ENCODE data around the gene BAG5. TPM values are rescaled to one million over a fixed set of nuclear protein-coding genes. Genes with fewer than 3 reads are reported as not detected.
"Not testable (repeated sequence)": the region's sequence is repeated elsewhere in the genome, so short reads cannot be mapped to it uniquely, and the experiment has no call there.

Gene BAG5
- total RNA-seq, 1 donor from 2014 or later, result 30.3 TPM

DNA sequence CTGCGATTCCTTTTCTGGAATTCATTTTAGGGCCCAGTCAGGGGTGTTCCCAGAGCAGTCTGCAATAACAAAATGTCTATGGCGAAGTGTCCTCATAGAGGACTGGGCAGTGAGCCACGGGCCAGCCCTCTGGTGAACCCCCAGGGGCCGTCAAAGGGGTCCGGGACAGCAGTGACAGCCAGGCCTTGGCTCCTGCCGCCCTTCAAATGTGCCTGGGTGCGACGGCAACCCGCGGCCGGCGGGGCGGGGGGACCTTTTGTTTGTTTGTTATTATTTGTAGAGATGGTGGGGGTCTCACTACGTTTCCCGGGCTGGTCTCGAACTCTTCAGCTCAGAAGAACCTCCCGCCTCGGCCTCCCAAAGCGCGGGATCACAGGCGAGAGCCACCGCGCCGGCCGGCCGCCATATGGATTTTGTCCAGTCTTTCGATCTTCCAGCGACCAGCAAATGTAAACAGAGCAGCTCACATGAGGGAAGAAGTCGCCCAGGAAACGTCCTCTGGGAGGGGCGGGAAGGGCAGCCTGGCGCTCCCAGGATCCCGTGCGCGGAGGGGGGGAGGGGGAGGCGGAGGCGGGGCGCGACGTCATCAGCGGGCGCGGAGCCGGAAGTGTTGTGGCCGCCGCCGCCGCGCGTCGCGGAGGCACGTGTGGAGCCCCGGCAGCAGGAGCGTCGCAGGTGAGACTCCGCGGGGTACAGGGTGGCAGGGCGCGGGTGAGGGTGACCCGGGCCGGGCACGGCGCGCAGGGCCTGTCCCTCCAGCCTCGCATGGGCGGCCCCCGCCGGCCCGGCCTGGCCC lies 33.7 kb downstream of the BAG5 start, which contains the start of gene TRMT61A:
Gene TRMT61A (plus strand): TSS at position 610 of the 796 bp plus-strand sequence. CDS start 783 bp downstream, outside the sequence.
- DNase-seq (ENCODE audit: low spot score) (peak; percentile 93), ATAC-seq (peak; percentile 93)
- intact Hi-C loops (cut with DNase I), result no loop called here

DNA sequence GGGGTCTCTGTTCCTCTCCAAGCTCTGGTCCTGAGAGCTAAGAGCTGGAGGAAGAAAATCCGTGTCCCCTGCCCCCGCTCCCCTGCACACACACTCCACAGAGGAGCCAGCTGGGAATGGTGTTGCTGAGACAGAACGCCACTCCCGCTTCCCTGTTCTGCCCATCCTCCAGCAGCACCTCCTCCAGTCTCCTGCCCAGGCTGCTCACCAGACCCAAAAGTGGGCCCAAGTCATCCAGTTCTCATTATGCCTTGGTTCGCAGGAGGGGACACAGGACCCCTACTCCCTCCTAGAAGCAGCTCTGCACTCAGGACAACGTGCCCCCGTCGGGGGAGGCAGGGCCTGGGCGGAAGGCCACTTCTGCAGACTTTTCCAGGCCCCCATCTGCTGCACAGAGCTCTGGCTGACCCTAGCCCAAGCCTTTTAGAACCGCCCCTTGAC lies 34.3 kb downstream of the BAG5 start:
- DNase-seq (ENCODE audit: low spot score) (peak; percentile 64), ATAC-seq (peak; percentile 61)
- intact Hi-C loops (cut with DNase I), result no loop called here

DNA sequence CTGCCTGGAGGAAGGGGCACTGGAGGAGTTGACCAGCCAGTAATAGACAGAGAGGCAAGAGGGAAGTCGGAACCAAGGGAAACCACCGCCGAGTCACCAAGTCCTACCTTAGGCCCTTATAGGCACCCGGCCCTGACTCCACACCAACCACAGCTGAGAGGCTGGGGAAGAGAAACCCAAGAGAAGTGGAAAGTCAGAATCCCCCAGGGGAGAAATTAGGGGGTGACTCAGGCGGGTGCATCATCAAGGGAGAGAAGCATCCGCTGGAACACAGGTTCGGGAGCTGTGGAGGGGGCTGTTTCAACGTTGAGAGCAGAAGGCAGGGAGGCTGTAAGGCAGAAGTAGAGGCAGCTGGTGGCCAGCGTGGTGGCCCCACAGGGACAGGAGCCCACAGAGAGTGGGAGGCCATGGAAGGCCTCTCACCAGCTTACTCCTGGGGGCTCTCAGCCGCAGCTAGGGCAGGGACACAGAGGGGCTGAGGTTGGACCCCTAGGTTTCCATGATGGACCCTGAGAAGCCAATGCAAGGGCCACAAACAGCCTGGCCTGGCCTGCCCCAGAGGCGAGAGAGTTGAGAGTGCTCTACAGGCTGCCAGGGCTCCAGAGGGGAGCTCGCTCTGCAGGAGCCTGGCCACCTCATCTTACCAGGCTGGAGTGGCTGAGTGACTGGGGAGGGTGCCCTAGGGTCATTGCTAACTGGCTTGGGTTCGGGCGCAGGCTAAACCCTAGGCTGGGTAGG lies 34.9 kb downstream of the BAG5 start:
- intact Hi-C loops (cut with DNase I), result no loop called here
- no peak for DNase-seq (ENCODE audit: low spot score)
- ATAC-seq, result peak; percentile 1

DNA sequence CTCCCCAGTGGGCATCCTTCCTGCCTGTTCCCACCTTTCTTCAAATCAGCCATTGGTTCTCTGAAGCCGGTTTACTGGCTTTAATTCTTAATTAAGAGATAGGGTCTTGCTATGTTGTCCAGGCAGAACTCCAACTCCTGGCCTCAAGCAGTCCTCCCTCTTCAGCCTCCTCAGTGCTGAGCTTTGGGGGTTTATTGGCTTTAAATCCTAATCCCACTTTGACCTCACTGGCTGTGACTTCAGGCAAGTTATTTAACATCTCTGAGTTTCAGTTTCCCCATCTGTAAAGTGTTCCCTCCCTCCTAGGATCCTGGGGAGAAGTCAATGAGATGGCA lies 35.6 kb downstream of the BAG5 start:
- no peak for DNase-seq (ENCODE audit: low spot score)
- no peak for ATAC-seq
- intact Hi-C loops (cut with DNase I), result no loop called here

DNA sequence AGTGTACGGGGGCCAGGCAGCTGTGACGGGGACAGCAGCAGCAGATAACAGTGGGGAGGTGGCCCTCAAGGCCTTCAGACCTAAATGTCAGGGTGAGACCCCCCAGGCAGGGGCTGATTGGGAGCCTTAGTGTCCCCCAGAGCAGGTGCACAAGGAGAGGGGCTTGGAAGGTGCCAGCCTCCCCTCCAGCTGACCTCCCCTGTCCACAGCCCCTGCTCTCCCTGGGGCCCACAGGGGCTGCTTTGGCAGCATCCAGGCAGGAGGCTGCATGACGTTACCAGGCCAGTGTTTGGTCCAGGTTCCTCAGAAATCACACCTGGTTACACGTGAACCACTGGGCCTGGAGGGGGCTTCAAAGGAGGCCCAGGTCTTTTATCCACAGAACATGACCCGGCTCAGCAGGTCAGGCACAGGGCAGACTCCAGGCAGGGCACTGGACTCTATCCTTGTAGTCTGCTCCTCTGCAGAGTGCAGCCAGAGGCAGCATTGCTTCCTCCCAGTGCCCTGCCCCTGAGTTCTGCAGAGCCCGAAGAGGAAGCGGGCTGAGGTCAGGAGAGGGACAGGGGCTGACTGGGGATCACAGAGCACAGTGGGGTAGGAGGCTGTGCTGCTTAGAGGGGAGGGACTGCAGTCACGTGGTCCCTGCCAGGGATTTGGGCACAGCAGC lies 36.1 kb downstream of the BAG5 start:
- DNase-seq (ENCODE audit: low spot score) (no peak), ATAC-seq (no peak)
- intact Hi-C loops (cut with DNase I), result no loop called here

DNA sequence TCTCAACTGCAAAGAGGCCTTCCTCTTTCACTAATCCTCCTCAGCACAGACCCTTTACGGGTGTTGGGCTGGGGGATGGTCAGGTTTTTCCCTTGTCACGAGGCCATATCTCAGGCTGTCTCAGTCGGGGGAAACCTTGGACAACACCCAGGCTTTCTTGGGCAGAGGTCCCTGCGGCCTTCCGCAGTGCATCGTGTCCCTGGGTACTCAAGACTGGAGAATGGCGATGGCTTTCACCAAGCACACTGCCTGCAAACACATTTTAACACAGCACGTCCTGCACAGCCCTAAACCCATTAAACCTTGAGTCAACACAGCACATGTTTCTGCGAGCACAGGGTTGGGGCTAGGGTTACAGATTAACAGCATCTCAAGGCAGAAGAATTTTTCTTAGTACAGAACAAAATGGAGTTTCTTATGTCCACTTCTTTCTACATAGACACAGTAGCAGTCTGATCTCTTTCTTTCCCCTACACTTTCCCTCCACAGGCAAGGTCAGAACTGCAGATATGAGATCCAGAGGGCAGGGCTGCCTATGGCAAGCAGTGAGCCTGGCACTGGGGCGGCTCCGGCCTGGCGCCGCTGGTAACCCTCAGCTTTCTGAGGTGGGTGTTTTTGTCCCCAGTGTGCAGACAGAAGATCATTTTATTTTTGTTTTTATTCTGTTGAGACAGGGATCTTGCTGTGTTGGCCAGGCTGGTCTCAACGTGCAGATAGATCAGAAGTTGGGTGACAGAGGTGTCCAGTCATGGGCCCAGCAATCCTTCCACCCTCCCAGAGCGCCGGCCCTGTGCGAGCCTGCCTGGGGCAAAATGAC lies 36.8 kb downstream of the BAG5 start:
- DNase-seq (ENCODE audit: low spot score); ATAC-seq; intact Hi-C loops (cut with DNase I): not testable (repeated sequence)

DNA sequence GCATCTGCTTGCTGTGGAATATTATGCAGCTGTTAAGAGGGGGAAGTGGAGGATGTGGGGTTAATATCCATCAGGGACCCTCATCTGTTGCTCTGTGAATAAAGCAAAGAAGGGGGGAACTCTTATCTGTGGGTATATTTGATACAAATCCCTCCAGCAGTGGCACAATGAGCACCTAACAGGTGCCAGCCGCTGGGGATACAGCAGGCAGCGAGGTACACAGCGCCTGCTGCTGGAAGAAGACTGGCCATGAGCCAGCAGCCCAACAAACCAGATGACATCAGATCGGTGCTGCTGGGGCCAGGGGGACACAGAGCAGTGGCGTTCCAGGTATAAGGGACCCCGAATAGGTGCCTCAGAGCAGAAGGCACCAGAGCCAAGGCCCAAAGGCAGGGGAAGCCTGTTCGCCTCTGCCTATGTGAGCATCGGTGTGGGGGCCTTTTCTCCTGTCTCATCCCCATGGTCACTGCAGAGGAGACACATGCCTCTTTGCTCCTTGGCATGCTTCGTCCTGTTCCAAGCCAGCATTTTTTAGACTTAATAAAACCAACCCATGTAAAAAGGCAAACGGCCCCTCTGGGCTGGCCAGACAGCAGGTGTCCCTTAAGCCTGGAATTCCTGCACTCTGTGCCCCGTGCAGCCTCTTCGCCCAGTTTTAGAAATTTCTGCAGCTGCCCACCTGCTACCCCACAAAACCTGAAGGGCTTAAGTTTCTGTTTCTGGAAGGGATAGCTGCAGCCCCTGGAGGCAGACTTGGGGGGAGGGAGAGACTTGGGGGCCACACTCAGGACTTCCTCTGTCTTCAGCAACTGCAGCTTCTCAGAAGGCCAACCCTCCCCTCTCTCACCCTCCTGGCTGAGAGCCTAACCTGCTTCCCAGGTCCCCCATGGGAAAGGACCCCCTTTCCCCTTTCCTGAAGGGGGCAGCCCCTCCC lies 38.2 kb downstream of the BAG5 start:
- intact Hi-C loops (cut with DNase I), result no loop called here
- ATAC-seq (no peak), DNase-seq (ENCODE audit: low spot score) (no peak)

DNA sequence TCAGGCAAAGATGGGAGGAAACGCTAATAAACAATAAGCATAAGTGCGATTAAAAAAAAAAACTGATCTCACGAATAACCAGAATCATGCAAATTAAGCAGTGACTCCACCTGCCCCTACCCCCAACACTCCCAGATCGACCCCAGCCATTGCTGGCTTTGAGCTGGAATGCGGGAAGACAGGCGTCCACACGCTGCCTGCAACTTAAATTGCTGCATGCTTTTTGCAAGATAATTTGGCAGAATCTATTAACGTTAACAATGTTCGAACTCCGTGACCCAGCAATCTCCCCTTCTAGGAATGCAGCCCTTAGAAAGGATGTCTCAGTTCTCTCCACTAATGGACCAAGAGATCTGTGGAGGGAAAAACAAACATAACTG lies 38.9 kb downstream of the BAG5 start:
- intact Hi-C loops (cut with DNase I), result no loop called here
- ATAC-seq (no peak), DNase-seq (ENCODE audit: low spot score) (no peak)

DNA sequence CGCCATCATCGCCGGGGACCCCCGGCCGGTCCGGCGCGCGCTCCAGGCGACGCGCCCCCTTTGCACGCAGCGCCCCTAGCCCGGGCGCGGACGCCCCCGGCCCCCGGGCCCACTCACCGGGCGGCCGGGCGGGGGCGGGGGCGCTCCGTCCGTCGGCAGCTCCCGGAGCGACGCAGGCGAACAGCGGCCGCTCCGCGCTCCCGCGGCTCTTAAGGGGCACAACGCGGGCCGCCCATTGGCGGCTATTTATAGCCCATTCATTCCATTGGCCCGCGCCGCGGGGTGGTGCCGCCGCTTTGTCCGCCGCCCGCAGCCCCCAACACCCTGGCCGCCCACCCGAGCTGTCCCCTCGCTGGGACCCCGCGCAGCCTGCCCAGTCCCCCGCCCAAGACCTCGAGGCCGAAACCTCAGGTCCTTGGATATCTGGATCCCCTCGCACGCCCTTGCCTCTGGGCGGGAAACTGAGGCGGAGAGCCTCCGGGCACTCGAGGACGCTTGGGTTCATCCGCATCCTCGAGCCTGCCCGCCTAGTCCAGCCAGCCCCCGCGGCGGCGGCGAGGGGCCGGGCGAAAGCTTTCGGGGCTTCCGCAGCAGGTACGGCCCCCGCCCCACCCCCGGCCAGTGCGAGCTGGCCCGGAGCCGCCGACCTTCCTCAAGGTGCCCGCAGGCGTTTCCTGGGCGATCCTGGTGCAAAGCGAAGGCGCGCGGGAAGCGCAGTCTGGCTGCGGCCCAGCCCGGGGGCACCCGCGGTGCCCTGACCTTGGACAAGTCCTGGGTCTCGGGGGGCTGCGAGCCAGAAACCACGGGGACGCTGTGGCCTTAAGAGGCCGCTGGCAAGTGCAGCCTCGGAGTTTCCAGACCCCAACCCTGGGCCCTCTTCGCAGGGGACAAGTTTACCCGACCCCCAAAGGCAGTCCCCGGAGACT lies 39.5 kb downstream of the BAG5 start, which contains the start of gene CKB:
Gene CKB (minus strand): TSS at position 182 of the 926 bp plus-strand sequence. CDS start 337 bp downstream, outside the sequence.
- intact Hi-C loops (cut with DNase I), result no loop called here
- no peak for ATAC-seq
- DNase-seq (ENCODE audit: low spot score), result no peak

DNA sequence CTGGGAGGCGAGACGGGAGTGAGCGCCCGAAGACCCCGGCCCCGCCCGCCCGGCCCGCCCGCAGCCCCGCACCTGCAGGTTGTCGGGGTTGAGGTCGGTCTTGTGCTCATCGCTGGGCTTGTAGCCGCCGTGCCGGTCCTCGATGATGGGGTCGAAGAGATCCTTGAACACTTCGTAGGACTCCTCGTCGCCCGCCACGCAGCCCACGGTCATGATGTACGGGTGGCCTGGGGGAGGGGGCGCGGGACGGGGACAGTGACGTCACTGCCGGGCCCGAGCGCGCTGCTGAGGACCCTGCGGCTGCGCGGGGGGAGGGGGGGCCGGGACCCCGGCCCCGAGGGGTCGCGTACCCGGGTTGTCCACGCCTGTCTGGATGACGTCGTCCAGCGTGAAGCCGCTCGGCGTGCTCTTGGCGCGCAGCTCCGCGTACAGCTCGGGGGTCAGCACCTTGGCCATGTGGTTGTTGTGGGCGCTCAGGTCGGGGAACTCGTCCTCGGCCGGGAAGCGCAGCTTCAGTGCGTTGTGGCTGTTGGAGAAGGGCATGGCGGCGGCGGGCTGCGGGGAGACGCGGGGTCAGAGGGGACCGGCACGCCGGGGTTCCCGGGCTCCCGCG lies 40.4 kb downstream of the BAG5 start:
- ATAC-seq (no peak), DNase-seq (ENCODE audit: low spot score) (no peak)
- intact Hi-C loops (cut with DNase I), result no loop called here

DNA sequence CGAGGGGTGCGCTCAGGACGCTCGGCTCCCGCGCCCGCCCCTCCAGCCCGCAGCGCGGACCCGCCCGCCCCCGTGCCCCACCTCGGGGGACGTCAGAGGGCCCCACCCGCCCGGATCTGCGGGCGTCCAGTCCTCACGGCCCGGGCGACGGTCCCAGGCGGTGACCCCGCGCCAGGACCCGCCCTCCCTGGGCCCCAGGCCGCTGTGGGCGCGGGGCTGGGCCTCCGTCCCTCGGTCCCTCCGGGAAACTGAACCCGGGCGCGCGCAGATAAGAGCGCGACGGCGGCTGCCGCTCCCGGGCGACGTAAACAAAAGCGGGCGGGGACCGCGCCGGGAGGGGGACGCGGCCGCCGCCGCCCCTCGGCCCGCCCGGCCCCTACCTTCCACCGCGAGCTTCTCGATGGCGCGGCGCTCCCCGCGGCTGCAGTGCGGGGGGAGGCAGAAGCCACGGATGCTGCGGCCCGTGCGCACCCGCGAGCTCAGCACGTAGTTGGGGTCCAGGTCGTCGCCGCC lies 41.0 kb downstream of the BAG5 start:
- ATAC-seq, result peak; percentile 2
- no peak for DNase-seq (ENCODE audit: low spot score)

DNA sequence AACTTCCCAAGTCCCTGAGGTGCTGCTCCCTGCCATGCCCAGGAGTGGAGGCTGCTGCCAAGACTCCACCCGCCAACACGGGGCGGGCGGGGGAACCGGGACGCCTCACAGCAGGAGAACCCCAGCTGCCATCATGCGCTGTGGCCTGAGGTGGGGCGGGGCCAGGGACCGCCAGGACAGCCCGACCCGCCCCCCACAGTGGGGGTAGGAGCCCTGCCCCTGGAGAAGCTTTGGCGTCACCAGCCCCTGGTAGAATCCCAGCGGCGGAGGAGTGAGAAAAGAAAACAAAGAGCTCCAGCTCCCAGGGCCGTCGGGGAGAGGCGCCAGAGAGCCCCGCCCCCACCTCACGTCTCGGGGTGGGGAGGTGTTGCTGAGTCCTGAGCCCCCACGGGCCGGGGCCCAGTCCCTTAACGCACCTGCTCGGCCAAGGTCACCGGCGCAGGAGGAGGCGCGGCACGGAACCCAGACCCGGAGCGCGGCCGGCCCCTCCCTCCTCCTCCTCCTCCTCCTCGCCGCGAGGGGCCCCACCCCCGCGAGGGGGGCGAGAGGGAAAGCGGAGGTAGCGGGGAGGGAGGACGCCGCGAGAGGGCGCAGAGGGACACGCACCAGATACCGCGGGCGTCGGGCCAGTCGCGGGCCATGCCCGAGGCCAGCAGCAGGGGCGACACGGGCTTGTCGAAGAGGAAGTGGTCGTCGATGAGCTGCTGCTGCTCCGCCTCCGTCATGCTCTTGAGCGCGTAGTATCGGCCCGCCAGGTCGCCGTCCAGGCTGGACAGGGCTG lies 41.6 kb downstream of the BAG5 start:
- ATAC-seq, result peak; percentile 40
- peak; percentile 85 for DNase-seq (ENCODE audit: low spot score)
- intact Hi-C loops (cut with DNase I), result no loop called here

More for the DNA sequence above, 41.0 kb downstream of the BAG5 start:
- intact Hi-C loops (cut with DNase I), result no loop called here

DNA sequence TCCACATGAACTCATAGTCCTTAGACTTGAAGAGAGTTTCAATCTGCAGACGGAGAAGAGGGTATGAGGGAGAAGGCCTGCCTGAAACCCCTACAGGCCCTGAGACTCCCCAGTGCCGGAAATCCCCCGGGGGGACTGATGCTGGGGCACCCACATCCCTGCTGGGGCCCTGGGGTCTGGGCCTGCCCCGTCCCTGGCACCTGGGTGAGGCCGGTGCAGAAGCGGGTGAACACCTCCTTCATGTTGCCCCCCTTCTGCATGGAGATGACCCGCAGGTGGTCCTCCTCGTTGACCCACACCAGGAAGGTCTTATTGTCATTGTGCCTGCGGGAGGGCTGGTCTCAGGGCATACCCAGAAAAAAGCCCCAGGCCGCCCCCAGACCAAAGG lies 42.2 kb downstream of the BAG5 start:
- intact Hi-C loops (cut with DNase I), result no loop called here
- DNase-seq (ENCODE audit: low spot score) (no peak), ATAC-seq (no peak)

DNA sequence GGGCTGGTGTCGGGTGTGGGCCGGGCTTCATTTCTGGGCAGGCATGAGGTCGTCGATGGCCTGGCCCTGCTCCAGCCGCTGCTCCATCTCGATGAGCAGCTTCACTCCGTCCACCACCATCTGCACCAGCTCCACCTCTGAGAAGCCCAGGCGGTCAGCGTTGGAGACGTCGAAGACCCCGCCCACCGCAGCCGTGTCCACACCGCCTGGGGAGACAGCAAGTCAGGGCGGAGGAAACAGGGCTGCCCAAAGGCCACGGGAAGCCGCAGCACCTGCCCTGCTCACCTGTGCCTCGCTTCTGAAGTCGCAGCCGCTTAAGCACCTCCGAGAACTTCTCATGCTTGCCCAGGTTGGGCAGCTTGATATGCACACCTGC lies 42.6 kb downstream of the BAG5 start:
- intact Hi-C loops (cut with DNase I), result loop anchor here (2.0 kb wide), 1 partner anchor 27 kb away; no protein-coding TSS in a partner anchor
- no peak for ATAC-seq
- DNase-seq (ENCODE audit: low spot score), result no peak

DNA sequence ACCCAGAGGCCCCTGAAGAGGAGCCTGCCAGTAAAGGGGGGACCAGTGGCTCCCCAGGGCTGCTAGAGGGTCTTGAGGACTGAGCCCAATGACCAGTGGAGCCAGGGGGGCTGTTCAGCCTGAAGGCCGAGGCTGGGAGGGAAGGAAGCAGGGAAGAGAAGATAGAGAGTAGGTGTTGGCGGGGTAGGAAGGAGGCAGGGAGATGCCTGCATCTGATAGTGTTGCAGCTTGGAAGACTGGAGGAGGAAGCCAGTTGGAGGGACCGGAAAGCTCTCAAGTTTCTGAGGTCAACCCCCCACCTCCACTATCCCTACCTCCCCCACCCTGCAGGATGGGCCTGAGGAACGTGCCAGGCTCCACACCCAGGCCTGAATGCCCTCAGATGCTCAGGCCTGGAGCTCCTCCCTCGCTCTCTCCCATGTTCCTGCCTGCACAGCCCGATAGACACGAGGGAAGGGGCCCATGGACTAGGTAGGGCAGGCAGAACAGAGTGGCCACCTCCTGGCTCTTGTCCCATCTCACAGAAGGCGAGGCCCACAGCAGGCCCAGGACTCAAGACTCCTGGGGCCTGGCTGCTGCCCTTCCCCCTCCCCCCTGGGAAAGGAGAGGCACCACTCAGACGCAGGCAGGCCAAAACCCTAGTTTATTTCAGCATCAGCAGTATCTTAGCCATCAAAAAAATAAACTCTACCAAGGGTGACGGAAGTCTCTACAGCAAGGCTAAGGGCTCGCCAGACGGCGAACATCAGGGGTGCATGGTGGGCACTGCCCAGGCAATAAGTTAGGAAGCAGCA lies 43.2 kb downstream of the BAG5 start:
- ATAC-seq (peak; percentile 20), DNase-seq (ENCODE audit: low spot score) (no peak)
- intact Hi-C loops (cut with DNase I), result loop anchor here (2.0 kb wide), 1 partner anchor 28 kb away; no protein-coding TSS in a partner anchor
